Cardiac fibroblast (primary cell): ENCODE data around the gene SLC17A5.
"Not testable (repeated sequence)": the region's sequence is repeated elsewhere in the genome, so short reads cannot be mapped to it uniquely, and the experiment has no call there.

Source experiments
- DNase-seq, 2 donors: peaks; one replicate each; pipeline versions ENCODE4 v3.0.0 to v3.0.0-alpha.2; 2010; ENCODE audit warnings: low read depth in 2 of 2
- H3K4me3 ChIP-seq, 2 donors: replicated peaks in 1 of 2; 1 replicate in 1 of 2; 2 replicates in 1 of 2; pipeline ENCODE4 v1.5.1; 2011; ENCODE audit warnings: low read depth in 2 of 2, low read length in 2 of 2, mild to moderate bottlenecking in 2 of 2, moderate library complexity in 1 of 2
- TF ChIP-seq, protein P1 (sequence below): IDR thresholded peaks from one replicate; pipeline ENCODE4 v1.5.1; 2011; ENCODE audit warnings: low read depth, mild to moderate bottlenecking, low read length, inconsistent platforms

SLC17A5 gene

DNA sequence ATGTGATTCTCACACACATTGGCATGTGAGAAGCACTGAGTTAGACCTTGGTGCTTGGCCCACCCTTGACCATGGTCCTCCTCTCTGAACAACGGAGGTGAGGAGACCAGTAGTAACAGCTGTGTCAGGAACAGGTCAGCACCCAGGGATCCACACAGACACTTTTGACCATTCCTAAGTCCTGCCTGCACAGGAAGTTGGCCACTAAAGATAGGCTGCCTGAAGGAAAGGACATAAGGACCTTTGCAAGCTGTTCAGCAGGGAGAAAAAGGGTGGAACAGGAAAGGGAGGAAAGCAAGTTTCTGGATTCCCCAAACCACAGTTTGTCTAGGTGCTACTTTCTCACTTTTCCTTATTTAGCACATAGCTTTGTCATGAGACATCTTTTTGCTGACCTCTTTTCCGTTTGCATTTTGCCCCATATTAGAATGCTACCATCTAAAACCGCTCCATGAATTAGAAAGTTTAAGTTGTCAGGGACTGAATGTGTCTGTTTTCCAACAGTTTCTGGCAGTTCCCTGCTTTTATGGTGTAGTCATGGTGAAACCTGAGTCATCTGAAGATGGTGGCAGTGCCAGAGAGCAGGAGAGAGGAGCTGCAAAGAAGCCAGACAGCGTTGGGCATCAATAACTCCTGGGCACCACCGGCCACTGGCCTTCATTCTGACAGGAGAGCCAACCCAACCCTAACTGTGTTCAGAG, 41.1 kb upstream of the SLC17A5 start:
- DNase-seq: peak; percentile 54 to 63
- H3K4me3 ChIP-seq: no peak overlapping the region
- TF ChIP-seq, protein P1, sequence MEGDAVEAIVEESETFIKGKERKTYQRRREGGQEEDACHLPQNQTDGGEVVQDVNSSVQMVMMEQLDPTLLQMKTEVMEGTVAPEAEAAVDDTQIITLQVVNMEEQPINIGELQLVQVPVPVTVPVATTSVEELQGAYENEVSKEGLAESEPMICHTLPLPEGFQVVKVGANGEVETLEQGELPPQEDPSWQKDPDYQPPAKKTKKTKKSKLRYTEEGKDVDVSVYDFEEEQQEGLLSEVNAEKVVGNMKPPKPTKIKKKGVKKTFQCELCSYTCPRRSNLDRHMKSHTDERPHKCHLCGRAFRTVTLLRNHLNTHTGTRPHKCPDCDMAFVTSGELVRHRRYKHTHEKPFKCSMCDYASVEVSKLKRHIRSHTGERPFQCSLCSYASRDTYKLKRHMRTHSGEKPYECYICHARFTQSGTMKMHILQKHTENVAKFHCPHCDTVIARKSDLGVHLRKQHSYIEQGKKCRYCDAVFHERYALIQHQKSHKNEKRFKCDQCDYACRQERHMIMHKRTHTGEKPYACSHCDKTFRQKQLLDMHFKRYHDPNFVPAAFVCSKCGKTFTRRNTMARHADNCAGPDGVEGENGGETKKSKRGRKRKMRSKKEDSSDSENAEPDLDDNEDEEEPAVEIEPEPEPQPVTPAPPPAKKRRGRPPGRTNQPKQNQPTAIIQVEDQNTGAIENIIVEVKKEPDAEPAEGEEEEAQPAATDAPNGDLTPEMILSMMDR: no peak

DNA sequence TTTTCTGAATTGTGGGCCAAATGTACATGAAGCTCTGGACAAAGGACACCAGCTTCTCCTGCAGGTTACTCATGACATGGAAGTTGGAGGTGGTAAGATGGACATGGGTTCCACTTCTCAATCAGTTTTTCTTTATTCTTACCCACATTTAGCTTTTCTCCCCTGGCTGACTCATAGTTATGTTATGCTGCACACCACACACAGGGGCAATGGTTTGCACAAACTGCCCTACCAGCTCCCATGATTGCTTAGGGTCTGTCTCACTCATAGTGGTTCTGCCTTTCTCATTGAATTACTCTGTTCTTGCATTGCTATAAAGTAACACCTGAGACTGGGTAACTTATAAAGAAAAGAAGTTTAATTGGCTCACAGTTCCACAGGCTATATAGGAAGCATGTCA, 37.7 kb upstream of the SLC17A5 start:
- peak; percentile 5 to 32 for DNase-seq
- H3K4me3 ChIP-seq: no peak overlapping the region
- TF ChIP-seq, protein P1: no peak

DNA sequence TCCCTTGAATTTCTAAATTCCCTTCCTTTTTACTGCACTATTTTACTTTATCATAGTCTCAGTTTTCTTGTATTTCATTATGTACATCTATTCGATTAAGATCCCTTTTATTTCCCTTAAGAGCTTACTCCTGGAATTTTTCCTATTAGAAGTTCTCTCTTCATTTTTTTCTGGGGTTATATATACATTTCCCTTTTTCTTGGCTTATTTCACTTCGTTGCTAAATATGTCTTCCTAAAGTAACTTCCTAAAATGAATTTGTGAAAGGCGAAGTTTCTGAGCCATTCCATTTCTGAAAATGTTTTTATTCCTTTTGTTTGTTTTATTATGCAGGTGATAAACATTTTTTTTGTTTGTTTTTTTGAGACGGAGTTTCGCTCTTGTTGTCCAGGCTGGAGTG, 36.3 kb upstream of the SLC17A5 start:
- TF ChIP-seq, protein P1: no peak
- no peak for DNase-seq
- H3K4me3 ChIP-seq: no peak overlapping the region

DNA sequence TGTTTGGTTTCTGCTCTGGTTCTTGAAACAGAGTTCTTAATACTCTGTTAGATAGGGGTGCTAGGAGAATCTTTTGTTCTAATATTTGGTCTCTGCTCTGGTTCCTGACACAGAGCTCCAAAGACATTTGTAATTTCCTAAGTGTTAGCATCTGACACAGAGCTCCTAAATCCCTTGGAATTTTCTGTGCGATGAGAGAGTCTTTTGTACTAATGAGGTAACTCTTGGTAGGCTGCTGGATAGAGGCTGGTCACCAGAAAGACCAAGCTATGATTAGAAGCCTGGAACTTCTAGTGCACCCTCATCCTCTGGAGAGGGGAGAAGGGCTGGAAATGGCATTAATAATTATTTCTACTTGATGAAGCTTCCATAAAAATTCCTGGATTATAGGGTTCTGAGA, 34.6 kb upstream of the SLC17A5 start:
- TF ChIP-seq, protein P1: no peak
- no peak overlapping the region for H3K4me3 ChIP-seq

DNA sequence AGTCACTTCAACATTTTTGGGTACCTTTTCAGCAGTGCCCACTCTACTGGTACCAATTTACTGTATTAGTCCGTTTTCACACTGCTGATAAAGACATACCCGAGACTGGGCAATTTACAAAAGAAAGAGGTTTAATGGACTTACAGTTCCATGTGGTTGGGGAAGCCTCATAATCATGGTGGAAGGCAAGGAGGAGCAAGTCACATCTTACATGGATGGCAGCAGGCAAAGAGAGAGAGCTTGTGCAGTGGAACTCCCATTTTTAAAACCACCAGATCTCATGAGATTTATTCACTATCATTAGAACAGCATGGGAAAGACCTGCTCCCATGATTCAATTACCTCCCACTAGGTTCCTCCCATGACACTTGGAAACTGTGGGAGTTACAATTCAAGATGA, 29.8 kb upstream of the SLC17A5 start:
- DNase-seq, H3K4me3 ChIP-seq: not testable (repeated sequence)

More for the DNA sequence above, 34.6 kb upstream of the SLC17A5 start:
- DNase-seq: no peak

DNA sequence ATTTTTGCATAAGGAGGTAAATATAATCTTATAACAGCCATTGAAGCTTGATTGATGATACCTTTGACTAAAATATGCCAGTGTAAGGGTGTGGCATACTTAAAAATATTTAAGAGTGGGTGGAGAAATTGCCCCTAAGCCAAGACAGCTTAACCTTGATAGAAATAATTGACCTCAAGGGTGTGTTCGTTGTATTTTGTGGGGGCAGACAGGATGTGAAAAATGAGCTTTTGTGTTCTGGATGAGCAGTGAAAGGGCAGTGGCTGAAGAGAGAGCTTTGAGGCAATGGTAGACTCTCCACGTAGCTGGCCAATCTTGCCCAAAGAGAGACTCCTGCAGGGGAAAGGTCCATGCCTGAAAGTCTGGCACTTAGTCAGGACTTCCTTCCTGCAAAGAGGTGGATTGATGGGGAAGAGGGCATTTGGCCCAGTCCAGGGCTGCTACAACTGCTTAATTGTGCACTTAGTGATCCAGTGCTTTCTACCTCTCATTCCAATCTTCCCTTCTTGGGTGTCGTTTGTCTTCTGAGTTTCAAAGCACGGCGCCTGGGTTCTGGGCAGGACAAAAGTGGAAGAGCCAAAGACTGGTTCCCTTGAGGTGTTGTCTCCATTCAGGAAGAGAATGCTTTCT, 26.6 kb upstream of the SLC17A5 start:
- DNase-seq: no peak
- no peak overlapping the region for H3K4me3 ChIP-seq
- TF ChIP-seq, protein P1: no peak

DNA sequence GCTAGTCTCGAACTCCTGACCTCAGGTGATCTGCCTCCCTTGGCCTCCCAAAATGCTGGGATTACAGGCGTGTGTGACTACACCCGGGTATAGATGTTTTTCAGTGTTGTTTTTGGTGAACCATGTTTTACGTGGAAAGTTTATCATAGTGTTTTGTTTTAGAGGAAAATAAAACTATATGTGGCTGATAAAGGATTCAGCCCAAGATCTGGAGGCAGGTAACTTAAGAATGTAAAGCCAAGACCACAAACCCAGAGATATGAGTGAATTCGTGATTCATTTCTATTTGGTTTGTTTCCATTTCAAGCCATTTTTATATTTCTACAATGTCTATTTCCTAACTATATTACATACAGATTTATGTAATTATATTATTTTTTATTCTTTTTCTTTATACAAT, 26.1 kb upstream of the SLC17A5 start:
- not testable (repeated sequence) for H3K4me3 ChIP-seq, DNase-seq

DNA sequence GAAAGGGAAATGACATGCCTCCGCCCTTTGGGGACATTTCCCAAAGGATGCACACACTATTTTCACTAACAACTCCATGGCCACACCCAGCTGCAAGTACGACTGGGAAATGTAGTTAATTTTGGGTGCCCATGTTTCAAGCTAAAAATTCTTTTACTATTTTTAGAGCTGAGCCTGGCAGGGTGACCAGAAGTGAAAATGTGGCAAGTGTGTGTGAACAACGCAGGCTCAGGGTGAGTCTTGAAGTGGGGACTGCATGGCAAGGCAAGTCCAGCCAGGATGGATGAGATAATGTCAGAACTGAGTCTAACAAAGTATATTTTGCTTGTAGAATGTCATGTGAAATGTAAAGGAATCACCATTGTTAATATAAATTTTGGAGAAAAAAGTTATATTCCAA, 25.2 kb upstream of the SLC17A5 start:
- DNase-seq: no peak
- TF ChIP-seq, protein P1: no peak
- H3K4me3 ChIP-seq: no peak overlapping the region
